ENCODE results near the gene SLFN5. TPM values are rescaled to one million over a fixed set of nuclear protein-coding genes. Genes with fewer than 3 reads are reported as not detected.

The SLFN5 gene
- total and polyA plus RNA-seq, 2 of the 13 experiments (the other 11 are each of a cell fraction or from before 2014, with no cell fraction given) = 0.25 to 0.35 TPM

GRCh38 chr17:35245196-35245486 lies 2.3 kb downstream of the SLFN5 start (continued):
- TF ChIP-seq ZNF770 (CRISPR knock-in tag; IDR thresholded peaks at IDR 0.05) = no peak
- TF ChIP-seq ZNF276 (CRISPR knock-in tag; IDR thresholded peaks at IDR 0.05; ENCODE audit: low read depth) = no peak
- TF ChIP-seq ZBTB7A (CRISPR knock-in tag; IDR thresholded peaks at IDR 0.05) = no peak
- TF ChIP-seq RBM39 (IDR thresholded peaks at IDR 0.05; ENCODE audit: low read depth, low read length, poor library complexity, severe bottlenecking) = no peak
- TF ChIP-seq ZFAT (CRISPR knock-in tag; conservative IDR thresholded peaks at IDR 0.05) = no peak
- no peak for TF ChIP-seq ZNF562 (CRISPR knock-in tag; IDR thresholded peaks at IDR 0.05; ENCODE audit: borderline replicate concordance)

GRCh38 chr17:35252651-35253050 lies 9.8 kb downstream of the SLFN5 start:
- no peaks in the 10 kb centered on the region for H3K36me3 ChIP-seq (replicated peaks in 1 of 2; ENCODE audit: control insufficient read depth in 1 of 2, insufficient read depth in 2 of 2, low read length in 2 of 2)
- H3K9ac ChIP-seq (ENCODE audit: insufficient read depth, low read depth, low read length) = no peak overlapping the region
- ATAC-seq = no peak
- H3K79me2 ChIP-seq (ENCODE audit: insufficient read depth, low read length) = no peaks in the 10 kb centered on the region
- FAIRE-seq = no peak
- H3K27ac ChIP-seq (ENCODE audit: extremely low read length, insufficient read depth, low read length) = no peak overlapping the region
- no peak overlapping the region for H2AFZ ChIP-seq (ENCODE audit: low read length)
- TF ChIP-seq CREBL2 (CRISPR knock-in tag; IDR thresholded peaks at IDR 0.05; ENCODE audit: borderline replicate concordance) (no peak), SATB2 (CRISPR knock-in tag; IDR thresholded peaks at IDR 0.05) (no peak)
- intact Hi-C loops (cut with micrococcal nuclease; ENCODE audit: unreplicated experiment) (no loop called here), in situ Hi-C loops (cut with HindIII; ENCODE audit: extremely low pct_ligation_motif_present, low pct_unique_long_range_greater_than_20kb) (no loop called here)
- no peak for DNase-seq (ENCODE audit: low spot score)
- no peak overlapping the region for H3K4me3 ChIP-seq (replicated peaks in 1 of 3; ENCODE audit: insufficient read depth in 1 of 3, low read depth in 2 of 3, low read length in 3 of 3)
- ChIA-PET POLR2A (no interaction called here), CTCF (ENCODE audit: low intra/inter-chr PET ratio, low total read pairs) (no interaction called here)
- no peaks in the 10 kb centered on the region for H3K27me3 ChIP-seq (ENCODE audit: control insufficient read depth in 1 of 2, insufficient read depth in 2 of 2, low read length in 2 of 2)
- H4K20me1 ChIP-seq (ENCODE audit: insufficient read depth, low read length) = no peaks in the 10 kb centered on the region
- BruUV-seq (replicated peaks) = no TSS peak
- 0 out of 2 replicates have a peak, but pooled peaks cover 6% of the 10 kb centered on the region for H3K4me1 ChIP-seq (ENCODE audit: insufficient read depth, low read length)
- H3K4me2 ChIP-seq (ENCODE audit: low read depth, low read length) = no peak overlapping the region
- 43% methylated on average over 2 of the region's 2 CpGs for WGBS (ENCODE audit: low lambda C conversion rate)
- H3K9me3 ChIP-seq (ENCODE audit: low read length) = no peaks in the 10 kb centered on the region
